HTERT RPE-1 (cell line): ENCODE measurements around the gene CMTR1.
"Not testable (repeated sequence)": the region's sequence is repeated elsewhere in the genome, so short reads cannot be mapped to it uniquely, and the experiment has no call there.

Experiments
- in situ Hi-C: fragments of 300-500 bp; cut with MboI; formaldehyde crosslinking; loops from 4 replicates; pipeline ENCODE4 v1.14.3; 2020; ENCODE audit warnings: low sequenced_read_pairs

Gene CMTR1

DNA sequence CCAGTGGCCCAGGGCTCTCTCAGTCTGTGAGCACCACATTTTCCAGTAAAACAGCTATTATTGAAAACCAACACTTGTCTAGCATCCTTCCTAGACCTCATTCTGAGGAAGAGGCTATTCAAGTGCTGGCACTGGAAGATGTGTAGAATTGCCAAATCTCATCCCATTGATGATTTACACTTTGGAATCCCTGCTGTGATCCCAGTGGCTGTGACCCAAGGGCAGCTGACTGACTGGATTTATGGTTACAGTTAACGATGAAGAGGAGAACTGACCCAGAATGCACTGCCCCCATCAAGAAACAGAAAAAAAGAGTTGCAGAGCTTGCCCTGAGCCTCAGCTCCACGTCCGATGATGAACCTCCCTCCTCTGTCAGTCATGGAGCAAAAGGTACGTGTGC is 2.4 kb downstream of the CMTR1 start:
- in situ Hi-C loops, result no loop called here

DNA sequence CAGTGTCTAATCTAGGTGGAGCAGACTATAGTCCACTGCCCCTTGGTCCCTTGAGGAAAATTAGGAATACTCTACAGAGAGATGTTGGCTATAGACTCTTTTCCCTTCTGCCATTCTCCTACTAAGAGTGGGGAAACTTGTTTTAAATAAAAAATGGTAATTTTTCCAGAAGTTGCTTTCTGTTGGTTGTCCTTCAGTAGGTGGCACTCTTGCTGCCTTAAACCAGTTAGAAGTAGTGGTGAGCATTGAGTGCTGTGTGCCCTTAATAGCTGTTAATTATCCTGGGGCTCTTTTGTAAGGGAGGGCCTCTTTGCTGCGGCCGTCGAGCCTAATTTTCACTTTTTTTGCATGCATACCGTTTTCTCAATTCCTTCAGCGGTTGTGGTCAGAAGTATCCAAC is 2.8 kb downstream of the CMTR1 start:
- in situ Hi-C loops, result no loop called here

DNA sequence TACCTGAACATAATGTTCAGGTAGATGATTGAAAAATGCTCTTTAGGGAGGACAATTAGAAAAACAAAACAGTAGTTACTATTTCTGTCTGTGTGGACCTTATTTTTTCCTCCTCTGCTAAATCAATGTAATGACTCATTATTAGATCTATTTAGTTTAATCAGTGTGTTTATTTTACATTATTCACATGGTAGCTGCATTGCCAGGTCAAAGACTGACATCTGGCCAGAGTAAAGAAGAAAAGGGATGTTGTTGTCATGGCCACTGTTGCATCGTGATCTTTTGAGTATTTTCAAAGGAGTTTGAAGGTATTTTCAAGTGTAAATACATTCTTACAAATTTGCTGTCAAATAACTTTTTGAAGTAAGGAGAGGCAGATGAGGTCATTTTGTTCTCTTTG is 5.9 kb downstream of the CMTR1 start:
- in situ Hi-C loops, result no loop called here

- in situ Hi-C loops, result no loop called here
Measured at GRCh38 chr6:37441651-37442050, 8.6 kb downstream of the CMTR1 start.

DNA sequence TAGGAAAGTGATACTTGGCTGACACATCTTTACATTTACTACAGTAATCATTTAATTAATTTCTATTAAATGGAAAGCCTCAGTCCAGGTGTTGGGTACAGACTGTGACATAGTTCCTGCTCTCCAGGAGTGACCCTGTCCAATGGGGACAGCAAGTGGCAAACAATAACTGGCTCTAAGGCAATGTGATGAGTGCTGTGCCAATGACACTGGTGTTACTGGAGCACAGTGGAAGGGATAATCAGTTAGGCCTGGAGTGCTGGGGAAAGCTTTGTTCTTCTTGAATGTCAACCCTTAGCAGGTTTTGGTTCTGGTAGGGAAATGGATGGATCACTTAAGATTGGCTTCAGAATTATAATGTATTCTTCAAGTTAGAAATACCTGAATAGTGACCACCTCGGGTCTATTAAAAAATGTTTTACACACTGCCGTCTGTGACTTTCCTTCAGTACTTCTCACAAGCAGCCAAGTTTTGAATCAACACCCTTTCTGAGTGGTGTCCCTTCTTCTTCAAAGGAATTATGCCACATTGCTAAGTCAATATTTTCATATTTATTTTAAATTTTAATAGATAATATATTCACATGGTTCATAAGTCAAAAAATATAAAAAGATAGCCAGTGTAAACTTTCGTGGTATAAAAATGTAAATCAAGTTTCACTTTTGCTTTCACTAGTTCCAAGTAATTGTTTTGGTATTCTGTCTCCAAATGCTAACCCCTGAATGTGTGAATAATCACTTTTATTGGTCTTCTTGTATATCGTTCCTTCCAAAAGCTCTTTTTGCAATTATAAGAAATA is 9.6 kb downstream of the CMTR1 start:
- in situ Hi-C loops, result no loop called here

DNA sequence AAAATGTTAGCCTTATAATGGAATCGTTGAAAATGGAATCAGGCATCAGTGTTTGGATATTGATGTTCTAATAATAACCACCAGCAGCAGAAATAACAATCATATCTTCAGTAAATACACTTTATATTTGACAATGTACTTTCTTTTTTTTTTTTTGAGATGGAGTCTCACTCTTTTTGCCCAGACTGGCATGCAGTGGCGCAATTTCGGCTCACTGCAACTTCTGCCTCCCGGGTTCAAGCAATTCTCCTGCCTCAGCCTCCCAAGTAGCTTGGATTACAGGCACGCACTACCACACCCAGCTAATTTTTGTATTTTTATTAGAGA is 10.2 kb downstream of the CMTR1 start:
- in situ Hi-C loops, result not testable (repeated sequence)

- in situ Hi-C loops, result no loop called here
Measured at GRCh38 chr6:37449984-37450383, 17.0 kb downstream of the CMTR1 start.

GRCh38 chr6:37451441-37452193 is 18.6 kb downstream of the CMTR1 start:
- in situ Hi-C loops, result no loop called here

GRCh38 chr6:37452522-37452921 is 19.5 kb downstream of the CMTR1 start:
- in situ Hi-C loops, result no loop called here

DNA sequence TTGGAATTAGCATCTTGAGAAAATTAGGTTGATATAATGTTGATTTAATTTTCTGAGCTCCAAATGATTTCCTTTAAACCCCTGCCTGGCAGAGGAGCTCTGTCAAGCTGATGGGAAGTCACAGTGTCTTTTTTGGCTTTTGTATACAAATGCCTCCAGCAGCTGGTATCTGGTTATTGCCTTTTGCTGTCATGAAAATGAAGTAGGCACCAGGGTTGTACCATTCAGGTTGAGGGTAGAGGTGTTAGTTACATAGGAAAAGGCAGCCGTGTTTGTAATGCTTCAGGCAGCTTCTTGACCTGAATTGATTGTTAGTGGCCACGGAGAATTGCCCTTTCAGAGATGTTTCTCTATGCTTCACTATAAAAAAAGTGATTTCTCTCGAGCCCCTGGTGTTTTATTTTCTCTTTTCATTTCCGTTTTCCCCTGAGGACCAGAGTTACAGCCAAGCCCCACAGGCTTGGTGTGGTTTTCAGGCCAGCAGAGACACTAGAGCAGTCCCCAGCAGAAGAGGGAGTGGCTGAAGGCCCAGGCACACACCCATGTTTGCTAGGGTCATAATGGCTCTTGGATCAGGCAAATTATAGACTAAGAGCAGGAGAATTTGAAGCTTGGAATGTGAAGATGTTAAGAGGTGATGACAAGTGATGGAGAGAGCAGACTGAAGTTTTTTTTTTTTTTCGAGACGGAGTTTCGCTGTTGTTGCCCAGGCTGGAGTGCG is 21.6 kb downstream of the CMTR1 start:
- in situ Hi-C loops, result no loop called here

GRCh38 chr6:37456126-37456525 is 23.1 kb downstream of the CMTR1 start:
- in situ Hi-C loops, result no loop called here

DNA sequence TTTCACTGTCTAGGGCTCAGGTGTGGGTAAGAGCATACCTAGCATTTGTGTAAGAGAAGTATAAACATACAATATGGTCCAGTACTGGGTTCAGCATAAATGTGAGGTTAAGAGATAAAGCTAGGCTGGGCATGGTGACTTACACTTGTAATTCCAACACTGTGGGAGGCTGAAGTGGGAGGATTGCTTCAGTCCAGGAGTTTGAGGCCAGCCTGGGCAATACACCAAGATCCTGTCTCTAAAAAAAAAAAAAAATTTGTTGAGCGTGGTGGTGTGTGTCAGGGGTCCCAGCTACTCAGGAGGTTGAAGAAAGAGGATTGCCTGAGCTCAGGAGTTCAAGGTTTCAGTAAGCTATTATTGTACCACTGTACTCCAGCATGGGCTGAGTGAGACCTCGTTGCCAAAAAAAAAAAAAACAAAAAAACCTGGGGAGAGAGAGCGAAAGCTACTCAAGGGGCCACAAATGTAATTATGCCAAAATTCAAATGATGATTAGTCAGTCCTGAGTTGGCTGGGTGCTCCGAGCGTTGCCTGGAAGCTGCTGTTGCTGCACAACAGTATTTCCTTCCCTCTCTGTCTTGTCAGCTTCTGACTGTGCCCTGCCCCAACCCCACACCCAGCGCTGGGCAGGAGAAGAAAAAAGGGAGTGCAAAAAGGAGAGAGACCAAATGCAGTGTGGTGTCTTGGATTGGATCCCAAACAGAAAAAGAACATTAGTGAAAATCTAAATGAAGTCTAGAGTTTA is 24.0 kb downstream of the CMTR1 start:
- in situ Hi-C loops, result no loop called here

DNA sequence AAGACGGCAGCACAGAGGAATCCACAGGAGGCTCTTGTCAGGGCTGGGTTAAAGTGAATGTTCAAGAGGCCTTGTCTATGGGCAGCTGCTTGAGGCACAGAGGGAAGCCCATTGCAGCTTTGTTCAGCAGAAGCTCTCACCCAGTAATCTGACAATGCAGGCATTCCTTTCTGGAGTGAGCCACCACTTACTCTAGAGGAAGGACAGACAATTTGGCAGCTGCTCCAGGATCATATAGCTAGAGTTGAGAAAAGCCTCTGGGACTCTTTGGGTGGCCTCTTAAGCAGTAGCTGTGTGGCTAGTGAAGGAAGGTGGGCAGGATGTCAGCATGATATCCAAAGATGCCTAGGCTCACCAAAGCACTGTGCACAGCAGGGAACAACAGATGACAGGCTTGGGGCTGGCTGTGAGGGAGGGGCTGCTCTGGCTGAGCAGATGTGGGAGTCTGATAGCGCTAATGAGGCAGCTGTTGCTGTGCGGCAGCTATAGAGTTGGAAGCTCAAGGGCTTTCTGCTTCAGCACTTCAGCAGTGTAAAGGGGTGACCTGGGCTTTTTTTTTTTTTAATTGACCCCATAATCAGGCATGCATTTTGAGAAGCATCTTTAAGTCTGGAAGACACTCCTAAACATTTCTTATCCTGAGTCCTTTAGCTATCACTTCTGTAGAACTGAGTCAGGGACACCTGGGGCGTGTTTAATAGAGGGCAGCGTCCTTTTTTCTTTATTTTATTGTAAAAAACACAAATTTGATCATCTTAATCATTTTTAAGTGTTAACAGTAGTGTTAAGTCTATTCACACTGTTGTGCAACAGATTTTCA is 27.2 kb downstream of the CMTR1 start:
- in situ Hi-C loops, result no loop called here

DNA sequence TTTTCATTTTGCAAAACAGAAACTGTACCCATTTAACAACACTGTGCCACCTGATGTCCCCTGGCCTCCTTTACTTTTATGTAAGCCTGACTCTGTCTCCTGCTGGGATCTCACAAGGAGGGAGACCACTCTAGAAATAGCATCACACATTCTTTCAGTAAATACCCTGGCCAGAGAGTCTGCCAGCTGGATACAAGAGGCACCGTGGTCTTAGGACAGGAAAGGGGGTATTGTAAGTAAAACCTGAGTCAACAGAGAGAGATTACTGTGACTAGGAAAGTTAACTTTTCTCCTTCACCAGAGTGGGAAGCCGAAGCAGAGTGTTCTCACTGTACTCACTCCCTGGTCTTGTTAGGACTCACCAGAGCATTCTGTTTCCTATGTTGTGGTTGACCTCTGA is 27.8 kb downstream of the CMTR1 start:
- in situ Hi-C loops, result no loop called here

- in situ Hi-C loops, result no loop called here
Measured at GRCh38 chr6:37463110-37463509, 30.1 kb downstream of the CMTR1 start.

DNA sequence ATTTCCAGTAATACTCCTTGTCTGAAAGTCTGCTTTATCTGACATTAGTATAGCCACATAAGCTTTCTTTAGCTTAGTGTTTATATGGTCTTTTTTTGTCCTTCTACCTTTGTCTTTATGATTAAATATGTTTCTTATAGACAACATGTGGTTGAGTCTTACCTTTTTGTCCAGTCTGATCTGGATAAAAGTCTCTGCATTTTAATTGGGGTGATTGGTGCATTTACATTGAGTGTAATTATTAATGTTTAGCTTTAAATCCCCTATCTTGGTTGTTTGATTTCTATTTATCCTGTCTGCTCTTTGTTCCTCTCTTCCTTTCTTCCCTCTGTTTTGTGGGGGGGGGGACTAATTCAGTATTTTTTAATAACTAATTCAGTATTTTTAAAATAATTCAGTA is 34.7 kb downstream of the CMTR1 start:
- in situ Hi-C loops, result no loop called here

DNA sequence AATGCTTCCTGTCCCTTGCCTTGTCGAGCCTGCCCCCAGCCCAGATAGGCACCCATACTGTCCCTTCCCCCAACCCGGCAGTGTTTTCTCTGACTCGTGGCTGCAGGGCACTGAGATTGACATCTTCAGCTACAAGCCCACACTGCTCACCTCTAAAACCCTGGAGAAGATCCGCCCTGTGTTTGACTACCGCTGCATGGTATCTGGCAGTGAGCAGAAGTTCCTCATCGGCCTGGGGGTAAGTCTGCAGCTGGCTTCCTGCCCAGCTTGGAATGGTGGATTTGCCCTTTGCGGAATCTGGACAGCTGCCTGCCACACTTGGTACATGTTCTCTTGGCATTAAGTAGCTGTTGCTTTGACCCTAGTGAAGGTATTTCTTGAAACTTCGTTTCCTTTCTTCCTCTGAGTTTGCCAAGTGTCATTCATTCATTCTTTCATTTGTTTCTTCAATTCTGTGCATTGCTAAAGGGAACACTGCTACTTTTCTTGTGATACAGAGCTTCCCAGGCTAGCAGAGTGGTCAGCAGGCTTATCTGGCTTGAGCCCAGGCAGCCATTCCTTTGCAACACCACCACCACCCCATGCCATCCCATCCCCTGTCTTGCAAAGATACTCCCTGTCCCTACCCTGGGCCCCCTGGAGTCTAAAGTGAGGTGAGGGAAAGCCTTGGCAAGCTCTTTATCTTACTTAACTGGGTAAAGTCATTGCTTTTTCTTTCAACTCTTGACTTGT is 40.5 kb downstream of the CMTR1 start:
- in situ Hi-C loops, result no loop called here

DNA sequence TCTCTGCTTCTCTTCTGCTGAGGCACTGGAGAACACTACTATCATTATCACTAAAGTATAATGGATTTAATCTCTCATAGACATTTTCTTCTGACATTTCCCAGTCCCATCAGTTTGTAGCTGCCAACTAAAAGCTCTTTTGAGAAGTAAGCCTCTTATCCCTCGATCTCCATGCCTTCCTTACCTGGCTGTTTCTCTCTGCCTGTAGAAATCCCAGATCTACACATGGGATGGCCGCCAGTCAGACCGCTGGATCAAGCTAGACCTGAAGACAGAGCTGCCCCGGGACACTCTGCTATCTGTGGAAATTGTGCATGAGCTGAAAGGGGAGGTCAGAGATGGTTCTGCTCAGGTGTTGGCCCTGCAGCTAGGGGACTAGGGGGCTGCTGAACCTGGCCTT is 41.3 kb downstream of the CMTR1 start:
- in situ Hi-C loops, result no loop called here

DNA sequence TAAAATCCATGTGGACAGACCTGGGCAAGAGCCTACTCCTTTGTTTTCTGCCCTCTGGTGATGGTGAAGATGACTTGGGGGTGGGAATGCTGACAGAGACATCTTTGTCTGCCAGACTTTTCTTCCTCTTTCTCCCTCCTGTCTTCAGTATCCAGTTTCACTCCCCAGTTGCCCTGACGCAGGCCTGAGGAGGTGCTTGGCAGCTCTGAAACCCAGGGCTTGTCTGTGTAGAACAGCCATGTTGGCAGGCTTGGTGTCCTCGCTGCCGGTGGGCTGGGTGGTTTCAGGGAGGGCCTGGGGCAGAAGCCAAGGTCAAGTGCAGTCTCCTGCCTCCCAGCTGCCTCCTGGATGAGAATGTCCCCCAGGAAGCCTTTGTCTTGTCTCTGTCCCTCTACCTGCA is 44.2 kb downstream of the CMTR1 start:
- in situ Hi-C loops, result loop anchor here (25.0 kb wide), 1 partner anchor 210 kb away; the partner anchor contains the start of gene MDGA1
